ENCODE data around the gene TNP2. TPM values are rescaled to one million over a fixed set of nuclear protein-coding genes. Genes with fewer than 3 reads are reported as not detected.

TNP2 gene
- polyA plus RNA-seq, 4 donors = not detected

DNA sequence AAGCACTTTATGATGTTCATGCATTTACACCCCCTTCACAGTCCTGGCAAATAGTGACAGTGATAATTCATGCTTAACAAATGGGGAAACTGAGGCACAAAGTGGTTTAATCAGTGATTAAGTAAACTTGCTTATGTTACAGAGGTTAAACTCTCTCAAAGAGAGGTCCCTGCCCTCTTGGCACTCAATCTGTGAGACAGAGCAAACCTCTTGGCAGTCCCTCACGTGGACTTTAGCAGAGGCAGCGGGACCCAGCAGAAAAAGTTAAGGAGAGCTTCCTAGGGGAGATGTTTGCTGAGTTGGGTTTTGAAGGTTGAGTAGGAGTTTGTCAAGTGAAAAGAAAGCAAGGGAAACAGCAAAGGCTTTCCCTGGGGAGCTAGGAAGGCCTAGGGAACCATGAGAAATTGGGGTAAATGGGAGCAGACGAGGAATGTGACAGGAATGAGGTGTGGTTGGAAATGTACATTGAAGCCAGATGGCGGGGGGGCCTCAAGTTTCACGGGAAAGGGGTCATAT, 23.8 kb downstream of the TNP2 start:
- DNase-seq (ENCODE audit: low read depth in 4 of 4, low spot score in 2 of 4) = no peak

DNA sequence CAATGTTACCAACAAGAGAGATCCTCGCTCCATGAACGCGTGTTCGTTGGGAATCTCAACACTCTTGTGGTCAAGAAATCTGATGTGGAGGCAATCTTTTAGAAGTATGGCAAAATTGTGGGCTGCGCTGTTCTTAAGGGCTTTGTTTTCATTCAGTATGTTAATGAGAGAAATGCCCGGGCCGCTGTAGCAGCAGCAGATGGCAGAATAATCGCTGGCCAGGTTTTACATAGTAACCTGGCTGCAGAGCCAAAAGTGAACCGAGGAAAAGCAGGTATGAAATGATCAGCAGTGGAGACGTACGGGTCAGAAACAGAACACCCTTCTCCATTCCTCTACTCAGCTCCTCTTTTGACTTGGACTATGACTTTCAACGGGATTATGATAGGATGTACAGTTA, 26.5 kb downstream of the TNP2 start:
- DNase-seq (ENCODE audit: low read depth in 4 of 4, low spot score in 2 of 4) = no peak

DNA sequence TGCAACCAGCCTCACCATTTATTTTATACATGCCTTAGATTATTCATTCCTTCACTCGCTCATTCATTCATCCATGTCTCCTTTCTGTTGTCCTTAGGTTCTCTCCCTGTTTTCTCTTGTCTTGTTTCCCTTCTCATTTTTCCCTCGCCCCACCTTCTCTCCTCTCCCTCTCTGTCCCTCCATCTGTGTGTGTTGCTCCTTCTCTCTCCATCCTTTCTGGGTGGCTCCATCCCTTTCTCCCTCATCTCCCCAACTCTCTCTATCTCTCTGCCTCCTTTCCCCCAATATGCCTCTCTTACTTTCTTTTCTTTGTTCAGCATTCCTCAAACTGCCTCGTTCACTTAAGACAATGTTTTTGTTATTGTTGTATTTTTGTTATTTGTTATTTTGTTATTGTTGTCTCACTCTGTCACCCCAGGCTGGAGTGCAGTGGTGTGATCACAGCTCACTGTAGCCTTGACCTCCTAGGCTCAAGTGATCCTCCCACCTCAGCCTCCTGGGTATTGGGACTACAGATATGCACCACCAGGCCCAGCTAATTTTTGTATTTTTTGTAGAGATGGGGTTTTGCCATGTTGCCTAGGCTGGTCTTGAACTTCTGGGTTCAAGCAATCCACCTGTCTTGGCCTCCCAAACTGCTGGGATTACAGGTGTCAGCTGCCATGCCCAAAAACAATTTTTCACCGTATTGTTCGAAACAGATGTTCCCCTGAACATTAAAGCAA, 27.5 kb downstream of the TNP2 start:
- DNase-seq (ENCODE audit: low read depth in 4 of 4, low spot score in 2 of 4) = no peak

DNA sequence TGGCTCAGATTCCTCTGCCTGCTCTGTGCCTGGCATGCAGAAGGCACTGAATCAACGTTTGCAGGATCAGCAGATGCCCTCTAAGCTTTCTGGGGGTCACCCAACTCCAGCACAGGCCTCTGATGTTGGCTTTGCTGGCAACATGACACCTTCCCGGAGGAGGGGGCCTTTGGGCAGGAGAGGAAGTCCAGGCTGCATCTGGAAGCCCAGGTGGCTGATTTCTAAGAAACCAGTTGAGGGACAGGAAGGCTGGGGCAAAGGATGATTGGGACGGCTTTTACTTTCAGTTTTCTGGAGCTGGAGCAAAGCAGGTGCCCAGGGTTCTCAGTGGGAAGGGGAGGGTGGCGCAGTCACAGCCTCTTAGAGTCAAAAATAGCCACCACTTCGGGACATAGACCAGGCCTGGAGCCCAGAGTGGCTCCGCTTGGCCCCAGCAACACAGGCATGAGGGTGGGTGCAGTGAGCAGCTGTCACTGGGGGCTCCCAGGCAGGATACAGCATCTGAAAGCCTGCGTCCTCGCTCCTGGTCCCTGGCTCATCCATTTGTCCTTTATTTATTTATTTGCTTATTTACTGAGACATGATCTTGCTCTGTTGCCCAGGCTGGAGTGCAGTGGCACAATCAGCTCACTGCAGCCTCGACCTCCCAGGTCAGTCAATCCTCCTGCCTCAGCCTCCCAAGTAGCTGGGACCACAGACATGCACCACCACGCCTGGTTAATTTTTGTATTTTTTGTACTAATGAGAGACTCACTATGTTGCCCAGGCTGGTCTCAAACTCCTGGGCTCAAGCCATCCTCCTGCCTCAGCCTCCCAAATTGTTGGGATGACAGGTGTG, 28.3 kb downstream of the TNP2 start:
- no peak for DNase-seq (ENCODE audit: low read depth in 4 of 4, low spot score in 2 of 4)

DNA sequence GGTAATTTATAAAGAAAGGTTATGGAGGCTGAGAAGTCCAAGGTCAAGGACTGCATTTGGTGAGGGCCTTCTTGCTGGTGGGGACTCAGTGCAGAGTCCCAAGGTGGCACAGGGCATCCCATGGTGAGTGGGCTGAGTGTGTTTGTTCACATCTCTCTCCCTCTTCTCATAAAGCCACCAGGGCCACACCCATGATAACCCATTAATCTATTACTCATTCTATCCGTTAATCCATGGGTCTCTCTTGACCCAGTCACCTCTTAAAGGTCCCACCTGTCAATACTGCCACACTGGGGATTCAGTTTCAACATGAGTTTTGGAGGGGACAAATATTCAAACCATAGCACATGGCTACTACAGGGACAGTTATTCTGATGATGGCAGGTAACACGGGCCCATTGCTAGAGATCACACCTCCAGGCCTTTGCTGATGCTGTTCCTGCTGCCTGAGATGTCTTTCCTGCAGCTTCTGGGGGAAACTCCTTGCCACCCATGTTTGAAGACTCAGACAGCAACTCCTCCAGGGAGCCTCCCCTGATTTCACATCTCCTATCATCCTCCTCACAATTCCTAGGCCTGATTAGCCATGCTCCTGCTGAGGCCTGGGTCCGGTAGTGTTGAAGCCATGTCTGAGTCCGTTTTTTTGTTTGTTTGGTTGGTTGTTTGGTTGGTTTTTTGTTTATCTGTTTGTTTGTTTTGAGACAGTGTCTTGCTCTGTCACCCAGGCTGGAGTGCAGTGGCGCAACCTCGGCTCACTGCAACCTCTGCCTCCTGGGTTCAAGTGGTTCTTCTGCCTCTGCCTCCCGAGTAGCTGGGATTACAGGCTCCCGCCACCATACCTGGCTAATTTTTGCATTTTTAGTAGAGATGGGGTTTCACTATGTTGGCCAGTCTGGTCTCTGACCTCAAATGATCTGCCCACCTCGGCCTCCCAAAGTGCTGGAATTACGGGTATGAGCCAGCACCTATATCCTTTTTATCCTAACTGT, 29.2 kb downstream of the TNP2 start:
- DNase-seq (ENCODE audit: low read depth in 4 of 4, low spot score in 2 of 4) = no peak

DNA sequence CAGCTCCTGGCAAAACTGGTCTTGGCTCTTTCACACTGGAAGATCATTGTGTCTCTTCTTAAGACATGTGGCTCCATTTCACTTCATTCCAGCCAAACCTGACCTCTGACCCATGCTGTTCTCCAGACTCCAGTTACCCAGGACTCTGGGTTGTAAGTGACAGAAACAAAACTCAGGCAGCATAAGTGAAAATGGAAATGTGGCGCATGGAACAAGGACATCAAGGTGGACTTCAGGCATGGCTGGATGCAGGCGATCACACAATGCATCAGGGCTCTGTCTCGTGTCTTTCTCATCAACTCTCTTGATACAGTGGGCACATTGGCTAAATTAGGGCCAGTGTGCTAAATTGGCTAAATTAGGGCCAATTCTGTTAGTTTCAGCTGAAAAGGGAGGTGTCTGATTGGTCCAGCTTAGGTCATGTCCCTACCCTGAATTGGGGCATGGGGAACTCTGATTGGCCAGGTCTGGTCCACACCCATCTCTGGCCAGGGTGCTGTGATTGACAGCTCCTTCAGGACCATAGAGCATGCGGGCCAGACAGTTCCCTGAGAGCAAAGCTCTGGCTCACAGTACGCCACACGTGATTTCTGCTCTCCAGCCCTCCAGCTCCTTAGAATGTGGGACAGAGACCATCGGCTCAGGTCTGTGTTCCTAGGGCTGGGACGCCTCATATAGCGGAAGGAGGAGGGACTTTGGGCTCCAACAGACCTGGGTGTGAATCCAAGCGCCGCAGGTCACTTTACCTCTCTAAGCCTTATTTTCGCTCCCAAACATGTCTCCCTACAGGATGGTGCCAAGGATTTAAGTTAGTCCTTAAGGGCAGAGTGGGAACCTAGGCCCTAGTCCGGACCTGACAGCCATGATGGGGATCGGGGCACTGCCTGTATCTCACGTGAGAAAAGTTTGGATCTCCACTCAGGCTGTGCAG, 30.6 kb downstream of the TNP2 start:
- DNase-seq (ENCODE audit: low read depth in 4 of 4, low spot score in 2 of 4) = no peak

DNA sequence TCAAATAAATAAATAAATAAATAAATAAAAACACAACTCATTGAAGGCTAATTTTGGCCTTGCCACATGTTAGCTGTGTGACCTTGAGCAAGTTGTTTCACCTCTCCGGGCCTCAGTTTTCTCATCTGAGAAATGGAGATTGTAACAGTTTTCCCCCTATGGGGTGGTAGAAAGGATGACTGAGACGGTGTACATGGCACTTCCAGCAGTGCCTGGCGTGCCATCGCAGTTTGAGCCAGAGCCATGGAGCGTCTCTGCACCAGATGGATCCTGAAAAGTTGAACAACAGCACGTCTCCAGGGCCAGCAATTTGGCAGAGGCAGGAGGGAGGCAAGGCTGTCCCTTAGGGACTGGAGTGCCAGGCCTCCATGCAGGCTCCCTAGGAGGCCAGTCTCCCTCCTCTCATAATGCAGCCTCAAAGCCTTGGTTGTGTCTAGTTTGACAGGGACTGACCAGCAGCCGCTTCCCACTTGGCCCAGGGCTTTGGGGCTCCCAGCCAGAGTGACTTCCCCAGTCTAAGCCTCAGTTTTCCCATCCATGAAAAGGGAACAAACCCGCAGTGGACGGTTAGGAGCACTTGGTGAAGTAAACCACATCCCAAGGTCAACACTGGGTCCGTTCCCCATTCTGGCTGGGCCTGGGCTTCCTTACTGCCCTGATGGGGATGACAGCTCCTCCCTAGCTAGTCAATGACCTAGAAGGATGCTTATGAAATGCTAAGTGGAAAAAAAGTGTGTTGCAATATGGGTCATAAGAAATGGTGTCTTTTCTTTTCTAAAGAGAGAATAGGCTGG, 32.5 kb downstream of the TNP2 start:
- no peak for DNase-seq (ENCODE audit: low read depth in 4 of 4, low spot score in 2 of 4)

DNA sequence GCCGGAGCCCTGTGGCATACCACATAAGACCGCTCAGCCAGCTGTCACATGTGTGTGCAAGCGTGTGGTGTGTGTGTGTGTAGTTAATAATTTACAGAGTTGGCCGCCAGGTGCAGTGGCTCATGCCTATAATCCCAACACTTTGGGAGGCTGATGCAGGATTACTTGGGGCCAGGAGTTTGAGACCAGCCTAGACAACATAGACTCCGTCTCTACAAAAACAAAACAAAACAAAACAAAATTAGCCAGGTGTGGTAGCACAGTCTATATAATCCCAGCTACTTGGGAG, 33.5 kb downstream of the TNP2 start:
- no peak for DNase-seq (ENCODE audit: low read depth in 4 of 4, low spot score in 2 of 4)

DNA sequence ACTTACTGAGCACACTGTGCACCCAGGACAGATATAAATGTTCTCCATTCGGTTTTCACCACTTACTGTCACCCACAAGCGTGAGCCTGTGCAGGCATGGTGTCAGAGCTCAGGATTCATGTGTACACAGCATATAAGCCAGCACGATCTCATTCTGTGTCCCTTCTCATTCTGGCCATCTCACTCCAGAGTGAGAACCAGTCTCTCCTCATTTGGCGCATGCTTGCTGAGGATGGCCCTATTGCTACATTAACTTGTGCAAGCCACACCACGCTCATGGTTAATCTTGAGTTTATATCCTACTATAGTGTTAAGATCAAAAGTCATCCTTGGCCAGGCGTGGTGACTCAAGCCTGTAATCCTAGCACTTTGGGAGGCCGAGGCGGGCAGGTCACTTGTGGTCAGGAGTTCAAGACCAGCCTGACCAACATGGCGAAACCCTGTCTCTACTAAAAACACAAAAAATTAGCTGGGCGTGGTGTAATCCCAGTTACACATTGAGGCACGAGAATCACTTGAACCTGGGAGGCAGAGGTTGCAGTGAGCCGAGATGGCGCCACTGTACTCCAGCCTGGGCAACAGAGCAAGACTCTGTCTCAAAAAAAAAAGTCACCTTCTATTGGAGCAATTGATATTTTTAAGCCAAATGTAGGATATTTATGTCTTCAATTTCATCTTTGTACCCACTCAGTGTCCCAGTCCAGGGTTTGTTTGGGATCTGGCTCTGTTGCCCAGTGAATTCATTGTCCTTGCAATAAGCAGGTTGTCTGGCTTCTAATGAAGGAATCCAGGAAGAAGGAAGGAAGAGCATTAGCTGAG, 34.0 kb downstream of the TNP2 start:
- no peak for DNase-seq (ENCODE audit: low read depth in 4 of 4, low spot score in 2 of 4)

DNA sequence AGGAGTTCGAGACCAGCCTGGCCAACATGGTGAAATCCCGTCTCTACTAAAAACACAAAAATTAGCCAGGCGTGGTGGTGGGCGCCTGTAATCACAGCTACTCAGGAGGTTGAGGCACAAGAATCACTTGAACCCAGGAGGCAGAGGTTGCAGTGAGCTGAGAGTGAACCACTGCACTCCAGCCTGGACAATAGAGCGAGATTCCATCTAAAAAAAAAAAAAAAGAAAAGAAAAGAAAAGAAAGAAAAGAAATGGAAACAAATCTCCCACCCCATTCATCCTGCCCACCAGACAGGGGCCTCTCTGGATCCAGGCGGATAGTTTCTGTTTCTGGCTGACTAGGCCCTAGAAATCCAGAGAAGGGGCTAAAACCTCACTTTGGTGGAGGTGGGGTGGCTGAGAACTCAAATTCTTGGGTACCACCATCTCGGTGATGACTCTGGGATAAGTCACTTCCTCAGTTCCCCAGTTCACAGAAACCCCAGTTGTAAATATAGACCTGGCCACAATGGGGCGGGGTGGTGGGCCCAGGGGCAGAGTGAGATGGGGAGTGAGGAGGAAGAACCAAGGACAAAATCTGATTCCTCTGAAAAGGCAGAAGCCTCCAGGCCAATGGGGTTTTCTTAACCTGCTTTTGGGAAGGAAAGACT, 35.3 kb downstream of the TNP2 start:
- no peak for DNase-seq (ENCODE audit: low read depth in 4 of 4, low spot score in 2 of 4)

DNA sequence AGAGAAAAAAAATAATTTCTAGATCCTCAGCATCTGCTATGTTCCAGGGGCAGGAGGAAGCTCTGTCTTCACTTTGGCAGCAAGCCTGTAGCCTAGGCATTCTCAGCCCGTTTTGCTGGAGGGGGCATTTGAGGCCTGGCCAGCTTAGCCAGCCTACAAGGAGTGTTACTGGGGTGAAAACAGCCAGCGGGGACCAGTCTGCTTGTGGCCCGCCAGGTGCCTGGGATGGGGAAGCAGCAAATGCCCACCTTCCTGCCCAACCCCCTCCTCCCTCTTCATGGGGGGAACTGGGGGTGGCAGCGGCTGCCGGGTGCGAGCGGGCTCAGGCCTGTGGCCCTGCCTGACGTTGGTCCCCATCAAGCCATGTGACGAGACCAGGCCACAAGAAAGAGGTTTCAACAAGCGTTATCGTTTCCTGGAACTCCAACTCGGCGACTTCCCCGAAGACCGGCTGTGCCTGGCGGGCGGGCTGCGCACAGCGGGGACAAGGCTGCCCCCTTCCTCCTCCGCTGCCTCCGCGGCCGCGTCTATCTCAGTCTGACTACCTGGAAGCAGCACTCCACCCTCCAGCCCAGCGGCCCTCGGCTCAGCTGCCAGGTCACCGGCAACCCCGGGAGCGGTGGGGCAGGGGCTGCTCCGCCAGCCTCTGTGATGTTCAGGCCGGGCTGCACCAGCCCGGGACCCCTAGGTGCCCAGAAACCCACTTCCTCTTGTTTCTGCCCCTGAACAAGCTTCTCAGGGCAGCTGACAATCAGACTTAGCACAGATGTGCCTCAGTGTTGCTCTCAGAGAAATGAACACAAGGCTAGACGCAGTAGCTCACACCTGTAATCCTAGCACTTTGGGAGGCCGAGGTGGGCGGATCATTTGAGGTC, 36.0 kb downstream of the TNP2 start:
- DNase-seq (ENCODE audit: low read depth in 4 of 4, low spot score in 2 of 4) = no peak

DNA sequence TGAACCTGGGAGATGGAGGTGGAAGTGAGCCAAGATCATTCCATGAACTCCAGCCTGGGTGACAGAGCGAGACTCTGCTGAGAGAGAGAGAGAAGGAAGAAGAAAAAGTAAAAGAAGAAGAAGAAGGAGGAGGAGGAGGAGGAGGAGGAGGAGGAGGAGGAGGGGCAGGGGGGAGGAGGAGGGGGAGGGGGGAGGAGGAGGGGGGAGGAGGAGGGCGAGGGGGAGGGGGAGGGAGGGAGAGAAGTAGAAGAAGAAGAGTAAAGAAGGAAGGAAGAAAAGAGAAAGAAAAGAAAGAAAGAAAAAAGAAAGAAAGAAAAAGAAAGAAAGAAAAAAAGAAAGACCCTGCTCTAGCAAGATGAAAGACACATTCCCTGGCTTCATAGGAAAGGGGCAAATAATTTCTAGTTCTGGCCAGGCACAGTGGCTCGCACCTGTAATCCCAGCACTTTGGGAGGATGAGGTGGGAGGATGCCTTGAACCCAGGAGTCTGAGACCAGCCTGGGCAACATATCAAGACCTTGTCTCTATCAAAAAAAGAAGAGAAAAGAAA, 36.7 kb downstream of the TNP2 start:
- no peak for DNase-seq (ENCODE audit: low read depth in 4 of 4, low spot score in 2 of 4)

DNA sequence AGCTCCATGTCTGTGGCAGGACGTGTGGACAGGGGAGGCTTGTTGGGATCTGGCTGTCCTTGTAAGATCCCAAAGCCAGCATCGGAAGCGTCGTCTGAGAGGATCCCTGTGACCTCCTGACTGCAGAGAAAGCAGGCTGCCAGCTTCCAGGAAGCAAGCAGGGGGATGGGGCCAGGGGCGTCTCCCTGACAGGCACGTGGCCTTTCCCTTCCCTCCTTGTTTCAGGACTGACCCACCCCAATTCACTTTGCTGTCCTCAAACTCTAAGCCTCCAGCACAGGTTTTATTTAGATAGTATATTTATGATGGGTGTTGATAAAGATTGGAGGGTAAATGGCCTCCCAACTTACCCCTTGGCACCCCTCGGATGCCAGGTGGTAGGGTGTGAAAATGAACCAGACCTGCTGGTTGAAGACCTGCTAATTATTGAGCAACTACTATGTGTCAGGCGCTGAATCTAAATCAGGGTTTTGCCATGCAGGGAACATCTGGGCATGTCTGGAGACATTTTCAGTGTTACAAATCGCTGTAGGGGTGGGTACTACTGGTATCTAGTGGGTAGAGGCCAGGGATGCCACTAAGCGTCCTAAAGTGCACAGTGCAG, 37.7 kb downstream of the TNP2 start:
- DNase-seq (ENCODE audit: low read depth in 4 of 4, low spot score in 2 of 4) = no peak

DNA sequence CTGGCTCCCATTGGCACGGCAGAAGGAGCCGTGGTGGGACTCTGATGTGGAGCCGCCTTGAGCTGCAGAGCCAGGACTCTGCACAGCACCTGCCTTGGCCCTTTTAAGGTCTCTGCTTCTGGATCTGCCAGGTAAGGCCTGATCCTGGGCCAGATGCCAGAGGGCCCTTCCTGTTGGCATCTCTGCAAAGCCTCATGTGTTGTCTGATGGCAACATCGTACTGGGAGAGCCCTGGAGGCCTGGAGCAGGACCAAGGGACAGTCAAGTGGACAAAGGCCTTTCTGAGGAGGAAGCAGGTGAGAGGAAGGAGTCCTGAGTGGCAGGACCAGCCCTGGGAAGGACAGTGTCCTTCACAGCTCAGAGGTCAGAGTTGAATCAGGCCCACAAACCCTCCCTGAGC, 39.2 kb downstream of the TNP2 start:
- no peak for DNase-seq (ENCODE audit: low read depth in 4 of 4, low spot score in 2 of 4)

DNA sequence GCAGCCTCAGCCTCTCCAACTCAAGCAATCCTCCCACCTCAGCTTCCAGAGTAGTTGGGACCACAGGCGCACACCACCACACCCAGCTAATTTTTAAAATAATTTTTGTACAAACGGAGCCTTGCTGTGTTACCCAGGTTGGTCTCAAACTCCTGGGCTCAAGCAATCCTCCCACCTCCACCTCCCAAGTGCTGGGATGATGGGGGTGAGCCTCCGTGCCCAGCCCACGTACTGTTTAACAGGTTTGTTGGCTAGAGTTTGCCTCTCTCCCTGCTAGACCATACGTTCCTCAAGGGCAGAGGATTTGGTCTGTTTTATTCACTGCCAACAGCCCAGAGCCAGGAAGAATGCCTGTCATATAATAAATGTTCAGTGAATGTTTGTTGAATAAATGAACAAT, 39.7 kb downstream of the TNP2 start:
- no peak for DNase-seq (ENCODE audit: low read depth in 4 of 4, low spot score in 2 of 4)
